WTC11 (cell line): Measurements from ENCODE around the gene SYN1. TPM values are rescaled to one million over a fixed set of nuclear protein-coding genes. Genes with fewer than 3 reads are reported as not detected.

Experiments
- ATAC-seq: fragments of 200-7000 bp; cut with Tn5 transposase; 2 replicates; pipeline ENCODE4 v1.10.0; 2021; ENCODE audit warnings: mild to moderate bottlenecking, moderate library complexity
- CTCF ChIA-PET: fragments of 300-600 bp; sonication (Branson Sonifier 250); formaldehyde crosslinking; loops from one replicate; lab custom pipeline; 2021; ENCODE audit warnings: antibody characterized with exemption; lab: Charles Lee
- POLR2A ChIA-PET: fragments of 350-600 bp; sonication (Branson Sonifier 250); formaldehyde crosslinking; loops from one replicate; lab custom pipeline; 2021; ENCODE audit warnings: antibody characterized with exemption; lab: Charles Lee
- DNase-seq: peaks from one replicate; pipeline ENCODE4 v3.0.0; 2021; ENCODE audit warnings: low spot score
- H3K27ac Mint-ChIP-seq: 2 replicates; pipeline ENCODE4 v1.8.0; 2021; ENCODE audit warnings: mixed read lengths
- H3K27me3 Mint-ChIP-seq: 2 replicates; pipeline ENCODE4 v1.8.0; 2021; ENCODE audit warnings: low read depth, mild to moderate bottlenecking, moderate library complexity, mixed read lengths
- H3K36me3 Mint-ChIP-seq: 2 replicates; pipeline ENCODE4 v1.8.0; 2021; ENCODE audit warnings: mixed read lengths
- H3K4me1 Mint-ChIP-seq: 2 replicates; pipeline ENCODE4 v1.8.0; 2022; ENCODE audit warnings: mixed read lengths
- H3K4me3 Mint-ChIP-seq: 2 replicates; pipeline ENCODE4 v1.8.0; 2021; ENCODE audit warnings: mild to moderate bottlenecking, moderate library complexity, mixed read lengths
- H3K9me3 Mint-ChIP-seq: 2 replicates; pipeline ENCODE4 v1.8.0; 2021; ENCODE audit warnings: mixed read lengths
- AFF4 ChIP-seq: sonication (generic); formaldehyde crosslinking; IDR thresholded peaks from 2 replicates; pipeline ENCODE4 v1.8.1; 2023; ENCODE audit warnings: mild to moderate bottlenecking, missing genetic modification reagents, borderline replicate concordance
- ATF1 ChIP-seq: sonication (generic); formaldehyde crosslinking; IDR thresholded peaks from 2 replicates; pipeline ENCODE4 v1.8.1; 2023; ENCODE audit warnings: mild to moderate bottlenecking, moderate library complexity, missing genetic modification reagents
- CREM ChIP-seq: sonication (generic); formaldehyde crosslinking; IDR thresholded peaks from 2 replicates; pipeline ENCODE4 v1.8.1; 2022; ENCODE audit warnings: mild to moderate bottlenecking, missing genetic modification reagents, moderate library complexity
- FOXP4 ChIP-seq: sonication (generic); formaldehyde crosslinking; IDR thresholded peaks from 2 replicates; pipeline ENCODE4 v1.8.0; 2022; ENCODE audit warnings: mild to moderate bottlenecking, missing genetic modification reagents
- IRF2 ChIP-seq: sonication (generic); formaldehyde crosslinking; IDR thresholded peaks from 2 replicates; pipeline ENCODE4 v1.8.0; 2022; ENCODE audit warnings: low read depth, missing genetic modification reagents, borderline replicate concordance
- MYBL2 ChIP-seq: sonication (generic); formaldehyde crosslinking; IDR thresholded peaks from 2 replicates; pipeline ENCODE4 v1.8.1; 2023; ENCODE audit warnings: mild to moderate bottlenecking, moderate library complexity, missing genetic modification reagents
- NFATC4 ChIP-seq: fragments of 250-450 bp; sonication (Bioruptor Pico); IDR thresholded peaks from 2 replicates; pipeline ENCODE4 v1.9.0; 2021; ENCODE audit warnings: mild to moderate bottlenecking
- NFYB ChIP-seq: sonication (generic); formaldehyde crosslinking; conservative IDR thresholded peaks from 2 replicates; pipeline ENCODE4 v1.8.0; 2022; ENCODE audit warnings: low read depth, missing genetic modification reagents
- NR3C1 ChIP-seq: sonication (generic); formaldehyde crosslinking; conservative IDR thresholded peaks from 2 replicates; pipeline ENCODE4 v1.8.1; 2023; ENCODE audit warnings: low read depth, mild to moderate bottlenecking, missing genetic modification reagents
- PREB ChIP-seq: sonication (generic); formaldehyde crosslinking; IDR thresholded peaks from 2 replicates; pipeline ENCODE4 v1.8.1; 2022; ENCODE audit warnings: mild to moderate bottlenecking, missing genetic modification reagents, moderate library complexity, borderline replicate concordance
- RORB ChIP-seq: fragments of 250-450 bp; sonication (Bioruptor Pico); IDR thresholded peaks from 2 replicates; pipeline ENCODE4 v1.9.0; 2021; ENCODE audit warnings: mild to moderate bottlenecking
- ZNF416 ChIP-seq: fragments of 250-450 bp; sonication (Bioruptor Pico); IDR thresholded peaks from 2 replicates; pipeline ENCODE4 v1.9.0; 2021; ENCODE audit warnings: mild to moderate bottlenecking, inconsistent platforms
- ZNF423 ChIP-seq: fragments of 250-450 bp; sonication (Bioruptor Pico); IDR thresholded peaks from 2 replicates; pipeline ENCODE4 v2.1.2; 2022; ENCODE audit warnings: mild to moderate bottlenecking, moderate library complexity
- ZNF425 ChIP-seq: fragments of 250-450 bp; sonication (Bioruptor Pico); conservative IDR thresholded peaks from 2 replicates; pipeline ENCODE4 v1.9.0; 2021; ENCODE audit warnings: mild to moderate bottlenecking
- total RNA-seq: library from RNA; stranded (reverse); gene quantifications from 3 replicates; pipeline ENCODE4 v1.2.3, GENCODE V29; 2021
- TF ChIP-seq, protein P1 (sequence below): sonication (generic); formaldehyde crosslinking; IDR thresholded peaks from 2 replicates; pipeline ENCODE4 v1.8.0; 2023; ENCODE audit warnings: missing genetic modification reagents
- TF ChIP-seq, protein P2 (sequence below): fragments of 250-450 bp; sonication (Bioruptor Pico); IDR thresholded peaks from 2 replicates; pipeline ENCODE4 v1.9.0; 2021; ENCODE audit warnings: moderate library complexity, mild to moderate bottlenecking, inconsistent platforms, borderline replicate concordance
- TF ChIP-seq, protein P3 (sequence below): sonication (generic); formaldehyde crosslinking; IDR thresholded peaks from 2 replicates; pipeline ENCODE4 v1.8.1; 2023; ENCODE audit warnings: mild to moderate bottlenecking, moderate library complexity, missing genetic modification reagents

Gene SYN1
- total RNA-seq, 1 experiment from 2014 or later: 7.1 TPM

- TF ChIP-seq CREM (CRISPR knock-in tag) (peak; percentile 92), ZNF425 (CRISPR knock-in tag) (no peak), NFYB (CRISPR knock-in tag) (peak; percentile 52; the same call in 1 of the 2 replicates), ATF1 (no peak), ZNF416 (no peak), MYBL2 (CRISPR knock-in tag) (0 out of 2 replicates have a peak, but pooled peaks have one; percentile 39), NFATC4 (no peak), AFF4 (CRISPR knock-in tag) (no peak), ZNF423 (CRISPR knock-in tag) (no peak), IRF2 (CRISPR knock-in tag) (no peak), NR3C1 (CRISPR knock-in tag) (no peak), FOXP4 (CRISPR knock-in tag) (no peak)
- TF ChIP-seq, protein P1, sequence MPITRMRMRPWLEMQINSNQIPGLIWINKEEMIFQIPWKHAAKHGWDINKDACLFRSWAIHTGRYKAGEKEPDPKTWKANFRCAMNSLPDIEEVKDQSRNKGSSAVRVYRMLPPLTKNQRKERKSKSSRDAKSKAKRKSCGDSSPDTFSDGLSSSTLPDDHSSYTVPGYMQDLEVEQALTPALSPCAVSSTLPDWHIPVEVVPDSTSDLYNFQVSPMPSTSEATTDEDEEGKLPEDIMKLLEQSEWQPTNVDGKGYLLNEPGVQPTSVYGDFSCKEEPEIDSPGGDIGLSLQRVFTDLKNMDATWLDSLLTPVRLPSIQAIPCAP (CRISPR knock-in tag): no peak
- TF ChIP-seq, protein P2, sequence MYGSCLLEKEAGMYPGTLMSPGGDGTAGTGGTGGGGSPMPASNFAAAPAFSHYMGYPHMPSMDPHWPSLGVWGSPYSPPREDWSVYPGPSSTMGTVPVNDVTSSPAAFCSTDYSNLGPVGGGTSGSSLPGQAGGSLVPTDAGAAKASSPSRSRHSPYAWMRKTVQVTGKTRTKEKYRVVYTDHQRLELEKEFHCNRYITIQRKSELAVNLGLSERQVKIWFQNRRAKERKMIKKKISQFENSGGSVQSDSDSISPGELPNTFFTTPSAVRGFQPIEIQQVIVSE (CRISPR knock-in tag): no peak
Measured at GRCh38 chrX:47658684-47659420, 39.2 kb upstream of the SYN1 start, which contains the start of gene UXT (continued).

DNA sequence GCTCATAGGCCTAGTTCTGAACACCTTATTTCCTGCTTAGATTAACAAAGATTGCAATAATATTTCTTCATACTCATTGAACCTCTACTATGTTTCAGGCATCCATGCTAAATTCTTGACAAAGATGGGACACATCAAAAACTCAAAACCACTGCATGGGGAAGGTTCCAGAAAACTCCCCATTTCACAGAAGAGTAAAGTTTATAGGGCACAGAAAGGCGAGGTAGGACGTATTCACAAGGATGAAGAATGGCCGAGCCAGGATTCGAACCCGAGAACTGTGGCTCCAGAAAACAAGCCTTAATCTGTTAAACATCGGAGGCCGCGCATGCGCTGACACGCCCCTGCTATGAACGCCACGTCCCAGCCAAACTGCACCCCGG is 38.6 kb upstream of the SYN1 start:
- Mint-ChIP-seq H3K4me1 (no peaks in the 10 kb centered on the region), H3K27me3 (peaks cover 18% of the 10 kb centered on the region), H3K9me3 (peaks cover 3% of the 10 kb centered on the region; the same call in 1 of the 2 replicates), H3K27ac (peak overlapping the region; percentile 98), H3K4me3 (peak overlapping the region; percentile 85), H3K36me3 (peaks cover 26% of the 10 kb centered on the region)
- ATAC-seq (no peak), DNase-seq (no peak)
- no peak for TF ChIP-seq RORB
- TF ChIP-seq, protein P3, sequence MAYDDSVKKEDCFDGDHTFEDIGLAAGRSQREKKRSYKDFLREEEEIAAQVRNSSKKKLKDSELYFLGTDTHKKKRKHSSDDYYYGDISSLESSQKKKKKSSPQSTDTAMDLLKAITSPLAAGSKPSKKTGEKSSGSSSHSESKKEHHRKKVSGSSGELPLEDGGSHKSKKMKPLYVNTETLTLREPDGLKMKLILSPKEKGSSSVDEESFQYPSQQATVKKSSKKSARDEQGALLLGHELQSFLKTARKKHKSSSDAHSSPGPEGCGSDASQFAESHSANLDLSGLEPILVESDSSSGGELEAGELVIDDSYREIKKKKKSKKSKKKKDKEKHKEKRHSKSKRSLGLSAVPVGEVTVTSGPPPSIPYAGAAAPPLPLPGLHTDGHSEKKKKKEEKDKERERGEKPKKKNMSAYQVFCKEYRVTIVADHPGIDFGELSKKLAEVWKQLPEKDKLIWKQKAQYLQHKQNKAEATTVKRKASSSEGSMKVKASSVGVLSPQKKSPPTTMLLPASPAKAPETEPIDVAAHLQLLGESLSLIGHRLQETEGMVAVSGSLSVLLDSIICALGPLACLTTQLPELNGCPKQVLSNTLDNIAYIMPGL (CRISPR knock-in tag): no peak
- no peak for TF ChIP-seq PREB
- TF ChIP-seq, protein P2 (CRISPR knock-in tag): no peak
- CTCF ChIA-PET: no interaction called here
- POLR2A ChIA-PET: no interaction called here
